NOMO-1 treated with dmso at 0.1 percent for 144 hours (cell line): ENCODE data around the gene SH3BP2.

Experiments
- DNase-seq: peaks from one replicate; lab custom pipeline; 2025; ENCODE audit not compliant: unreplicated experiment; lab: John Stamatoyannopoulos, UW

Gene SH3BP2

DNA sequence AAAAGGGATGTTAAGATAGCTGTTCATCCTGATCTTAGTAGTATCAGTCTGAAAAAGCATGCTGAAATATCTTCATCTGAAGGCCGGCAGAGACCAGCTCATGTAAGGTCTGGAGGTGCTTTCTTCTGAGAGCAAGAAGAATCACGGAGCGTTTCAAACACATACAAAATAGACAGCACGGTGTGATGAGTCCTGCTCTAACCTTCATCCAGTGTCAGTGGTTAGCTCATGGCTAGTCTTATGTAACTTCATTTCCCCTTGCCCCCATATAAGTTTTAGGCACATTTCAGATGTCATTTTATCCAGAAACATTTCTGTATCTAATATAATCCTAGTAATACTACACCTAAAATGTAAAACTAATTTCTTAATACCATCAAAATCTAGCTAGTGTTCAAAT, 78.6 kb downstream of the SH3BP2 start:
- DNase-seq: no peak

- DNase-seq: peak; percentile 18
These were observed 79.0 kb downstream of the SH3BP2 start for GRCh38 chr4:2871911-2872310.

DNA sequence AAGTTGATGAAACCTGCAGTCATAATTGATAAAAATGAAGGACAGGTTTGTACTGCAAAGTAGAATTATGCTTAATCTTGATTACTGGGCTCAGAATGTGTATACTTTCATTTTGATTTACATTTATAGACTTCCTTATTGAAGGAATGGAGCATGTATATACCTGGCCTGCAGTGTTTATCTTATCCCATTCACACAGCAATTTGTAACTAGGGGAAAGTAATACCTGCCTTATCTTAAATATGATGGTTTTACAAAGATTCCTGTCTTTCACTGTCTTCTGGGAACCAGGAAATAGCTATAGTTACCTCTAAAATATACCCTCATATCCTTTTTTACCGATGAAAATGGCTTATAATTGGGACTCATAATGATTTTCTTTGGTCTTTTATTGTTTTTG, 80.4 kb downstream of the SH3BP2 start:
- DNase-seq: no peak

DNA sequence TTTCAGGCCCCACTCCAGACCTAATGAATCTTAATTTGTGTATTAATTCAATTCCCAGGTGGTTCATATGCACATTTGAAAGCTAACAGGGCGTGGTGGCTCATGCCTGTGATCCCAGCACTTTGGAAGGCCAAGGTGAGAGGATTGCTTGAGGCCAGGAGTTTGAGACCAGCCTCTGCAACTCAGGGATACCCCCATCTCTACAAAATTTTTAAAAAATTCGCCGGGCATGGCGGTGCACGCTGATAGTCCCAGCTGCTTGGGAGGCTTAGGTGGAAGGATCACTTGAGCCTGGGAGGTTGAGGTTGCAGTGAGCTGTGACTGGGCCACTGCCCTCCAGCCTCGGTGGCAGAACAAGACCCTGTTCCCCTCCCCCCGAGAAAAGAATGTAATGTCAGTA, 82.0 kb downstream of the SH3BP2 start:
- no peak for DNase-seq

DNA sequence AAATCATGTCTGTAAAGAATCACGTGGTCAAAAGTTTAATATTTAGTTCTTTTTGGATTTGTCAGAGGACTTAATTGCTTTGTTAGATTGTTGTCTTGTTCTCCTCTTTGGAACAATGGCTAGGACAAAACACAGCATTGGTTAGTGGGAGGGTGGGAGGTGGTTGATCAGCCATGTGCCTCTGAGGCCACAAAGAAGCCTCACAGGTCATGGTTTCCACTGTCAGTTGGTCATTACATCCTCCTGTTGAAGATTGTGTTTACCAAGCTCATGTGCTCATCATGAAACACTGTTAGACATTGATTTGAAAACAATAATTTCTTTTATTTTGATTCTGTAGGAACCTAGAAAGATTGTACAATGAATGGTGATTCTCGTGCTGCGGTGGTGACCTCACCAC, 82.7 kb downstream of the SH3BP2 start:
- no peak for DNase-seq

DNA sequence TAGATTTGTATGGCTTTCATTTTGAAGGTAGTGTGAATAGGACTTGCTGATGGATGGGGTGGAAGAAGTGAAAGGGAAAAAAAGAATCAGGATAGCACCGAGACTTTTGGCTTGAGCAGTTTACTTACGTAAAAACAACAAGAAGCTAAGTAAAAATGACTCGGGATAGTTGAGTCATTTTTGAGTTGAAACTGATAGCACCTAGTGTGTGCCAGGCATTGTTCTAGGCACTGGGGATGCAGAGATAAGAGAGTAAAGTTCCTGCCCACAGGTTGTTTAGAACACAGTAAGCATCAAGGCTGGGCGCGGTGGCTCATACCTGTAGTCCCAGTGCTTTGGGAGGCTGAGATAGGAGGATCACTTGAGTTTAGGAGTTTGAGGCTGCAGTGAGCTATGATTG, 85.5 kb downstream of the SH3BP2 start:
- DNase-seq: no peak

DNA sequence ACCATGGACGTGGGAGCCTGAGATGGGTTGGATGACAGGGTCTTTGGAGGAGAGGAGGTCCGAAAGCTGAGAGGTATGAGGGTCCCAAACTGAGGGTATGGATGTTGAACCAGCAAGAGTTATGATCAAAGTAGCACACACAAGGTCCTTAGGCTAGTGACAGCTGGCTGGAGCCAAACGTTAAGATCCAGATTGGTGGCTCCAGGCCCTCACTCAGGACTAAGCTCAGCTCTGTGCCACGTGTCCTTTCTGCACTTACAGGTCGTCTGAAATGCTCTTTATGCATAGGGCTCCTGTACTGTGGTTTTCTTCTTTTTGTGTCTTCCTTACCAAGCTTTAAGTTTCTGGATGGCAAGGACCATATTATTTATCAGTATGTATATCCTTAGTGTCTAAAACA, 86.1 kb downstream of the SH3BP2 start:
- no peak for DNase-seq

- no peak for DNase-seq
These were observed 88.5 kb downstream of the SH3BP2 start for GRCh38 chr4:2881431-2881830.

- DNase-seq: no peak
These were observed 89.5 kb downstream of the SH3BP2 start for GRCh38 chr4:2882341-2882740.

GRCh38 chr4:2886161-2886560, 93.3 kb downstream of the SH3BP2 start:
- no peak for DNase-seq

GRCh38 chr4:2886622-2887021, 93.7 kb downstream of the SH3BP2 start:
- no peak for DNase-seq

- DNase-seq: no peak
These were observed 94.5 kb downstream of the SH3BP2 start for GRCh38 chr4:2887343-2887742.

DNA sequence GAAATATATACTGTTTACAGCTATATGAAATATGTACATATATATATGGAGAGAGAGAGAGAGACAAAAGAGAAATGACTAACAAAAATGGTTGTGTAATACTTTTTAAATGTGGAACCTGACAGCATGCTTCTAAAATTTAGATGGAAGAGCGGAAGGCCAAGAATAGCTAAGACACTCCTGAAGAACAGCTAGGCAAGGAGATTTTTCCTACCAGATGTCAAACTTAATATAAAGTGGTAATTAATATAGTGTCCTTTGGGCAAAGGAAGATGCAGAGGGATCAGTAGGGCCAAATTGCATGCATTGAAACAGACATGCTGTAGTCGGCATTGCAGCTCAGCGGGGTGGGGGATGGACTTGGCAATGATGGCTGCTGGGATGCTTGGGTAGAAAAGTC, 96.0 kb downstream of the SH3BP2 start:
- DNase-seq: no peak
